ENCODE results near the gene ZNF133. TPM values are rescaled to one million over a fixed set of nuclear protein-coding genes. Genes with fewer than 3 reads are reported as not detected.

ZNF133 gene
- total and polyA plus RNA-seq, 2 of the 13 experiments (the other 11 are each of a cell fraction or from before 2014, with no cell fraction given): 23.5 to 26.7 TPM

- TF ChIP-seq RERE (CRISPR knock-in tag; IDR thresholded peaks at IDR 0.05; ENCODE audit: low read depth) (no peak), MED1 (CRISPR knock-in tag; IDR thresholded peaks at IDR 0.05) (no peak), RFX1 (IDR thresholded peaks at IDR 0.05) (no peak)
These were observed 26.6 kb downstream of the ZNF133 start (continued) for GRCh38 chr20:18314786-18315406.

DNA sequence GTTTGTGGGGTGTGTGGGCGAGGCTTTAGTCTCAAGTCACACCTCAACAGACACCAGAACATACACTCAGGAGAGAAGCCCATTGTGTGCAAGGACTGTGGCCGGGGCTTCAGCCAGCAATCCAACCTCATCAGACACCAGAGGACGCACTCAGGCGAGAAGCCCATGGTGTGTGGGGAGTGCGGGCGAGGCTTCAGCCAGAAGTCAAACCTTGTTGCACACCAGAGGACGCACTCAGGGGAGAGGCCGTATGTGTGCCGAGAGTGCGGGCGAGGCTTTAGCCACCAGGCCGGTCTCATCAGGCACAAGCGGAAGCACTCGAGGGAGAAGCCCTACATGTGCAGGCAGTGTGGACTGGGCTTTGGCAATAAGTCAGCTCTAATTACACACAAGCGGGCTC, 27.8 kb downstream of the ZNF133 start:
- Histone ChIP-seq H3K4me1 (ENCODE audit: insufficient read depth, low read length) (no peaks in the 10 kb centered on the region), H3K27me3 (ENCODE audit: control insufficient read depth in 1 of 2, insufficient read depth in 2 of 2, low read length in 2 of 2) (no peaks in the 10 kb centered on the region), H4K20me1 (ENCODE audit: insufficient read depth, low read length) (no peaks in the 10 kb centered on the region), H3K9me3 (ENCODE audit: low read length) (no peaks in the 10 kb centered on the region), H3K79me2 (ENCODE audit: insufficient read depth, low read length) (no peaks in the 10 kb centered on the region), H3K4me2 (ENCODE audit: low read depth, low read length) (no peak overlapping the region), H3K27ac (ENCODE audit: extremely low read length, insufficient read depth, low read length) (no peak overlapping the region), H3K4me3 (replicated peaks in 1 of 3; ENCODE audit: insufficient read depth in 1 of 3, low read depth in 2 of 3, low read length in 3 of 3) (no peak overlapping the region), H3K36me3 (replicated peaks in 1 of 2; ENCODE audit: control insufficient read depth in 1 of 2, insufficient read depth in 2 of 2, low read length in 2 of 2) (peaks cover 21 to 35% of the 10 kb centered on the region in 2 experiments), H3K9ac (ENCODE audit: insufficient read depth, low read depth, low read length) (no peak overlapping the region), H2AFZ (ENCODE audit: low read length) (no peak overlapping the region)
- ATAC-seq: peak; percentile 45
- no TSS peak for BruUV-seq (replicated peaks)
- no peak for DNase-seq (ENCODE audit: low spot score)
- CTCF ChIA-PET (ENCODE audit: low intra/inter-chr PET ratio, low total read pairs): no interaction called here
- in situ Hi-C loops (cut with HindIII; ENCODE audit: extremely low pct_ligation_motif_present, low pct_unique_long_range_greater_than_20kb): no loop called here
- WGBS (ENCODE audit: low lambda C conversion rate): 99% methylated on average over 15 of the region's 15 CpGs
- no peak for FAIRE-seq
- POLR2A ChIA-PET: no interaction called here
- intact Hi-C loops (cut with micrococcal nuclease; ENCODE audit: unreplicated experiment): no loop called here
- 0 out of 2 replicates have a peak, but pooled peaks have one; percentile 11 for TF ChIP-seq JUN (CRISPR knock-in tag; IDR thresholded peaks at IDR 0.05)
- no peak for TF ChIP-seq NONO (IDR thresholded peaks at IDR 0.05)
- no peak for TF ChIP-seq NONO (CRISPR knock-in tag; conservative IDR thresholded peaks at IDR 0.05)
- no peak for TF ChIP-seq ZSCAN31 (CRISPR knock-in tag; IDR thresholded peaks at IDR 0.05; ENCODE audit: low read depth)
- no peak for TF ChIP-seq HNF4G (IDR thresholded peaks at IDR 0.05; ENCODE audit: borderline replicate concordance, low read depth, low read length)
- no peak for TF ChIP-seq HNF4G (CRISPR knock-in tag; IDR thresholded peaks at IDR 0.05; ENCODE audit: borderline replicate concordance, low read depth)
- no peak for TF ChIP-seq NR2C2 (CRISPR knock-in tag; IDR thresholded peaks at IDR 0.05; ENCODE audit: borderline replicate concordance)
- no peak for TF ChIP-seq MYPOP (CRISPR knock-in tag; IDR thresholded peaks at IDR 0.05)
- no peak for TF ChIP-seq ZNF501 (CRISPR knock-in tag; IDR thresholded peaks at IDR 0.05)
- no peak for TF ChIP-seq KLF9 (CRISPR knock-in tag; IDR thresholded peaks at IDR 0.05; ENCODE audit: low read depth)
- 0 out of 2 replicates have a peak, but pooled peaks have one; percentile 83 for TF ChIP-seq FOXO4 (CRISPR knock-in tag; conservative IDR thresholded peaks at IDR 0.05)
- no peak for TF ChIP-seq MZF1 (CRISPR knock-in tag; IDR thresholded peaks at IDR 0.05; ENCODE audit: borderline replicate concordance)
- peak; percentile 33 for TF ChIP-seq AGO2 (optimal IDR thresholded peaks at IDR 0.05; ENCODE audit: low read depth, low read length)
- TF ChIP-seq SP4 (CRISPR knock-in tag; IDR thresholded peaks at IDR 0.05): peak; percentile 25; the same call in 1 of the 2 replicates
